ENCODE measurements around the gene VTI1A. TPM values are rescaled to one million over a fixed set of nuclear protein-coding genes. Genes with fewer than 3 reads are reported as not detected.
A peak's percentile ranks its signal among the peaks of the same experiment; 100 is the strongest.

Gene VTI1A
- total and polyA plus RNA-seq, 4 donors, result 5.5 to 26.9 (median 13.1) TPM

DNA sequence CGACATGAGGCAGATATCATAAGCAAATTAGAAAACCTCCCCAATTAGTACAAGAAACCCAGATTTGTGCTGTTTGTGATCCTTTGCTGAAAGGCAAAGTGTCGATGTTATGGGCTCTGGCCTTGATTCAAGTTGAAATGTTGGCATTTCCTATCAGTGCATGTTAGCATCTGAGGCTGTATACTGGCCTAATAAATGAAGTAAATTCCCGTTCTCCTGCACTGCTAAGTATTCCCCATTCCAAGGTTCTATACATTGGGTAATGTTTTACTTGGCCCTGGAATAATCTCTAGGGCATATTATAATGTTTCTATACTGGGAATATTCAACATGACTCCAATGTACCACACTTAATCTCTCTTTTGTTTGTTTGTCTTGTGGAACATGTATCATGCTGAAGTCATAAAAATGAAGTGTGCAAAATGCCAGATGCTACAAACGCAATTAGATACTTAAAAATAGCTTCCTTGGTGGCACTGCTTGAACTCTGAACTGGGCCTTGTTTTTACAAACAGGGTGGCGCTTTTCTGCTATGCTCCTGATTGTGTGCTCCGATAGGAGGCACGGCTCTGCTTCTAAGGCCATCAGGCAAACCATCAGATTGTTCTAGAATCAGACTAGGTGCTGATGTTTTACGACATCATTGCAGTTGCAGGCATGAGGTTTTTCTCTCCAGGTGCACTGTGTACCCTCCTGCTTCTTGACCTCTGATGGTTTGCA, 346.3 kb downstream of the VTI1A start:
- Histone ChIP-seq H3K9me3 (ENCODE audit: control insufficient read depth in 4 of 4, low read length in 3 of 4) (peaks cover 0 to 2% (median under 1%) of the 10 kb centered on the region in 4 donors), H3K36me3 (ENCODE audit: control insufficient read depth in 4 of 4, insufficient read depth in 3 of 4, low read depth in 1 of 4, low read length in 3 of 4) (no peaks in the 10 kb centered on the region), H3K27me3 (ENCODE audit: control insufficient read depth in 4 of 4, insufficient read depth in 4 of 4, low read length in 3 of 4) (no peaks in the 10 kb centered on the region), H3K4me1 (ENCODE audit: control insufficient read depth in 4 of 4, insufficient read depth in 4 of 4, low read length in 3 of 4) (no peaks in the 10 kb centered on the region), H3K4me3 (ENCODE audit: low read depth in 1 of 3, low read length in 3 of 3) (no peak overlapping the region), H3K27ac (ENCODE audit: low read depth in 1 of 2, low read length in 2 of 2) (peak overlapping the region in 1 of 2 donors; percentile 23), H3K9ac (ENCODE audit: low read depth in 1 of 2, low read length in 2 of 2) (no peak overlapping the region)
- DNase-seq (ENCODE audit: low spot score), result no peak
- TF ChIP-seq, protein P1, sequence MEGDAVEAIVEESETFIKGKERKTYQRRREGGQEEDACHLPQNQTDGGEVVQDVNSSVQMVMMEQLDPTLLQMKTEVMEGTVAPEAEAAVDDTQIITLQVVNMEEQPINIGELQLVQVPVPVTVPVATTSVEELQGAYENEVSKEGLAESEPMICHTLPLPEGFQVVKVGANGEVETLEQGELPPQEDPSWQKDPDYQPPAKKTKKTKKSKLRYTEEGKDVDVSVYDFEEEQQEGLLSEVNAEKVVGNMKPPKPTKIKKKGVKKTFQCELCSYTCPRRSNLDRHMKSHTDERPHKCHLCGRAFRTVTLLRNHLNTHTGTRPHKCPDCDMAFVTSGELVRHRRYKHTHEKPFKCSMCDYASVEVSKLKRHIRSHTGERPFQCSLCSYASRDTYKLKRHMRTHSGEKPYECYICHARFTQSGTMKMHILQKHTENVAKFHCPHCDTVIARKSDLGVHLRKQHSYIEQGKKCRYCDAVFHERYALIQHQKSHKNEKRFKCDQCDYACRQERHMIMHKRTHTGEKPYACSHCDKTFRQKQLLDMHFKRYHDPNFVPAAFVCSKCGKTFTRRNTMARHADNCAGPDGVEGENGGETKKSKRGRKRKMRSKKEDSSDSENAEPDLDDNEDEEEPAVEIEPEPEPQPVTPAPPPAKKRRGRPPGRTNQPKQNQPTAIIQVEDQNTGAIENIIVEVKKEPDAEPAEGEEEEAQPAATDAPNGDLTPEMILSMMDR (IDR thresholded peaks at IDR 0.05; ENCODE audit: low read depth, low read length, missing input control), result no peak
- TF ChIP-seq RAD21 (IDR thresholded peaks at IDR 0.05) (no peak), HNF4A (conservative IDR thresholded peaks at IDR 0.05) (no peak), EGR1 (IDR thresholded peaks at IDR 0.05; ENCODE audit: low read depth in 2 of 2) (no peak), JUND (IDR thresholded peaks at IDR 0.05) (no peak), FOXA2 (IDR thresholded peaks at IDR 0.05) (no peak), TAF1 (conservative IDR thresholded peaks at IDR 0.05) (no peak), YY1 (IDR thresholded peaks at IDR 0.05) (no peak), SP1 (IDR thresholded peaks at IDR 0.05) (no peak), RXRA (IDR thresholded peaks at IDR 0.05) (no peak), FOXA1 (IDR thresholded peaks at IDR 0.05) (no peak), NR2F2 (IDR thresholded peaks at IDR 0.05) (no peak), GABPA (IDR thresholded peaks at IDR 0.05 in 1 of 2, conservative IDR thresholded peaks at IDR 0.05 in 1 of 2) (no peak), HNF4G (IDR thresholded peaks at IDR 0.05) (no peak)
- TF ChIP-seq, protein P2, sequence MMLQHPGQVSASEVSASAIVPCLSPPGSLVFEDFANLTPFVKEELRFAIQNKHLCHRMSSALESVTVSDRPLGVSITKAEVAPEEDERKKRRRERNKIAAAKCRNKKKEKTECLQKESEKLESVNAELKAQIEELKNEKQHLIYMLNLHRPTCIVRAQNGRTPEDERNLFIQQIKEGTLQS (IDR thresholded peaks at IDR 0.05), result no peak
- TF ChIP-seq, protein P3, sequence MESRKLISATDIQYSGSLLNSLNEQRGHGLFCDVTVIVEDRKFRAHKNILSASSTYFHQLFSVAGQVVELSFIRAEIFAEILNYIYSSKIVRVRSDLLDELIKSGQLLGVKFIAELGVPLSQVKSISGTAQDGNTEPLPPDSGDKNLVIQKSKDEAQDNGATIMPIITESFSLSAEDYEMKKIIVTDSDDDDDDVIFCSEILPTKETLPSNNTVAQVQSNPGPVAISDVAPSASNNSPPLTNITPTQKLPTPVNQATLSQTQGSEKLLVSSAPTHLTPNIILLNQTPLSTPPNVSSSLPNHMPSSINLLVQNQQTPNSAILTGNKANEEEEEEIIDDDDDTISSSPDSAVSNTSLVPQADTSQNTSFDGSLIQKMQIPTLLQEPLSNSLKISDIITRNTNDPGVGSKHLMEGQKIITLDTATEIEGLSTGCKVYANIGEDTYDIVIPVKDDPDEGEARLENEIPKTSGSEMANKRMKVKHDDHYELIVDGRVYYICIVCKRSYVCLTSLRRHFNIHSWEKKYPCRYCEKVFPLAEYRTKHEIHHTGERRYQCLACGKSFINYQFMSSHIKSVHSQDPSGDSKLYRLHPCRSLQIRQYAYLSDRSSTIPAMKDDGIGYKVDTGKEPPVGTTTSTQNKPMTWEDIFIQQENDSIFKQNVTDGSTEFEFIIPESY (IDR thresholded peaks at IDR 0.05), result no peak
- TF ChIP-seq, protein P4, sequence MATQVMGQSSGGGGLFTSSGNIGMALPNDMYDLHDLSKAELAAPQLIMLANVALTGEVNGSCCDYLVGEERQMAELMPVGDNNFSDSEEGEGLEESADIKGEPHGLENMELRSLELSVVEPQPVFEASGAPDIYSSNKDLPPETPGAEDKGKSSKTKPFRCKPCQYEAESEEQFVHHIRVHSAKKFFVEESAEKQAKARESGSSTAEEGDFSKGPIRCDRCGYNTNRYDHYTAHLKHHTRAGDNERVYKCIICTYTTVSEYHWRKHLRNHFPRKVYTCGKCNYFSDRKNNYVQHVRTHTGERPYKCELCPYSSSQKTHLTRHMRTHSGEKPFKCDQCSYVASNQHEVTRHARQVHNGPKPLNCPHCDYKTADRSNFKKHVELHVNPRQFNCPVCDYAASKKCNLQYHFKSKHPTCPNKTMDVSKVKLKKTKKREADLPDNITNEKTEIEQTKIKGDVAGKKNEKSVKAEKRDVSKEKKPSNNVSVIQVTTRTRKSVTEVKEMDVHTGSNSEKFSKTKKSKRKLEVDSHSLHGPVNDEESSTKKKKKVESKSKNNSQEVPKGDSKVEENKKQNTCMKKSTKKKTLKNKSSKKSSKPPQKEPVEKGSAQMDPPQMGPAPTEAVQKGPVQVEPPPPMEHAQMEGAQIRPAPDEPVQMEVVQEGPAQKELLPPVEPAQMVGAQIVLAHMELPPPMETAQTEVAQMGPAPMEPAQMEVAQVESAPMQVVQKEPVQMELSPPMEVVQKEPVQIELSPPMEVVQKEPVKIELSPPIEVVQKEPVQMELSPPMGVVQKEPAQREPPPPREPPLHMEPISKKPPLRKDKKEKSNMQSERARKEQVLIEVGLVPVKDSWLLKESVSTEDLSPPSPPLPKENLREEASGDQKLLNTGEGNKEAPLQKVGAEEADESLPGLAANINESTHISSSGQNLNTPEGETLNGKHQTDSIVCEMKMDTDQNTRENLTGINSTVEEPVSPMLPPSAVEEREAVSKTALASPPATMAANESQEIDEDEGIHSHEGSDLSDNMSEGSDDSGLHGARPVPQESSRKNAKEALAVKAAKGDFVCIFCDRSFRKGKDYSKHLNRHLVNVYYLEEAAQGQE (IDR thresholded peaks at IDR 0.05), result no peak
- TF ChIP-seq, protein P5, sequence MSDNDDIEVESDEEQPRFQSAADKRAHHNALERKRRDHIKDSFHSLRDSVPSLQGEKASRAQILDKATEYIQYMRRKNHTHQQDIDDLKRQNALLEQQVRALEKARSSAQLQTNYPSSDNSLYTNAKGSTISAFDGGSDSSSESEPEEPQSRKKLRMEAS (IDR thresholded peaks at IDR 0.05), result no peak
- WGBS, result 70% methylated on average over 8 of the region's 8 CpGs

Data from liver (tissue), 9 donors.